ENCODE results near the gene TRAPPC3. TPM values are rescaled to one million over a fixed set of nuclear protein-coding genes. Genes with fewer than 3 reads are reported as not detected.

TRAPPC3 gene
- total and polyA plus RNA-seq, 4 donors = 37.3 to 83.9 (median 61.3) TPM

DNA sequence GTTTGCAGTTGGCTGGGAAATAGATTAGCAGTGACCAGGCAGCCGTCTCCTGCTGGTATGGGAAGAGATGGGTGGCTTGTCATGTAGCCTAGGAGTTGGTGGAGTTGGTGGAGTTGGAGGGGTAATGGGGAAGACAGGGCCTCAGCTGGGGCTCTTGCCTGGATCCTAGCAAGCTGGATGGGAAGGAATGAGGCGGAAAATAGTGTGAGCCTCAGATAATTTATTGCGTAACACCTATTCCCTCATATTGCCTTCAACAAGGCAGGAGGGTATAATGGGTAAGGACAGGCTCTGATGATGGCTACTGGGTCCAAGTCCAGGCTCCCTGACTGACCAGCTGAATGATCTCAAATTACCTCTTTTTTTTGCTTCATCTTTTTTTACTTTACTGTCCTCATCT is 19.2 kb upstream of the TRAPPC3 start:
- no peak for ATAC-seq (ENCODE audit: insufficient read depth, low FRiP score)
- Histone ChIP-seq H3K27ac (ENCODE audit: low read depth in 1 of 2, low read length in 1 of 2) (no peak overlapping the region), H3K9ac (ENCODE audit: insufficient read depth in 1 of 2, low read length in 2 of 2) (no peak overlapping the region), H3K4me3 (no peak overlapping the region), H3K9me3 (ENCODE audit: control insufficient read depth in 4 of 4, insufficient read depth in 3 of 4, low read length in 3 of 4) (peaks cover 0 to 2% (median 0%) of the 10 kb centered on the region in 4 donors), H3K4me1 (ENCODE audit: control insufficient read depth in 5 of 5, insufficient read depth in 5 of 5, low read length in 5 of 5) (peaks cover 0 to 12% (median 5%) of the 10 kb centered on the region in 5 donors), H3K36me3 (ENCODE audit: control insufficient read depth in 4 of 4, insufficient read depth in 4 of 4, low read length in 4 of 4) (peaks cover 11 to 34% (median 28%) of the 10 kb centered on the region in 4 donors), H3K27me3 (ENCODE audit: control insufficient read depth in 3 of 3, insufficient read depth in 3 of 3, low read length in 2 of 3) (no peaks in the 10 kb centered on the region)
- peak in 1 of 3 donors; percentile 19 for DNase-seq
- 83 to 89% methylated on average over 3 of the region's 3 CpGs for WGBS, 2 donors
- TF ChIP-seq, protein P1, sequence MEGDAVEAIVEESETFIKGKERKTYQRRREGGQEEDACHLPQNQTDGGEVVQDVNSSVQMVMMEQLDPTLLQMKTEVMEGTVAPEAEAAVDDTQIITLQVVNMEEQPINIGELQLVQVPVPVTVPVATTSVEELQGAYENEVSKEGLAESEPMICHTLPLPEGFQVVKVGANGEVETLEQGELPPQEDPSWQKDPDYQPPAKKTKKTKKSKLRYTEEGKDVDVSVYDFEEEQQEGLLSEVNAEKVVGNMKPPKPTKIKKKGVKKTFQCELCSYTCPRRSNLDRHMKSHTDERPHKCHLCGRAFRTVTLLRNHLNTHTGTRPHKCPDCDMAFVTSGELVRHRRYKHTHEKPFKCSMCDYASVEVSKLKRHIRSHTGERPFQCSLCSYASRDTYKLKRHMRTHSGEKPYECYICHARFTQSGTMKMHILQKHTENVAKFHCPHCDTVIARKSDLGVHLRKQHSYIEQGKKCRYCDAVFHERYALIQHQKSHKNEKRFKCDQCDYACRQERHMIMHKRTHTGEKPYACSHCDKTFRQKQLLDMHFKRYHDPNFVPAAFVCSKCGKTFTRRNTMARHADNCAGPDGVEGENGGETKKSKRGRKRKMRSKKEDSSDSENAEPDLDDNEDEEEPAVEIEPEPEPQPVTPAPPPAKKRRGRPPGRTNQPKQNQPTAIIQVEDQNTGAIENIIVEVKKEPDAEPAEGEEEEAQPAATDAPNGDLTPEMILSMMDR (IDR thresholded peaks at IDR 0.05; ENCODE audit: control extremely low read depth, extremely low read depth) = no peak

DNA sequence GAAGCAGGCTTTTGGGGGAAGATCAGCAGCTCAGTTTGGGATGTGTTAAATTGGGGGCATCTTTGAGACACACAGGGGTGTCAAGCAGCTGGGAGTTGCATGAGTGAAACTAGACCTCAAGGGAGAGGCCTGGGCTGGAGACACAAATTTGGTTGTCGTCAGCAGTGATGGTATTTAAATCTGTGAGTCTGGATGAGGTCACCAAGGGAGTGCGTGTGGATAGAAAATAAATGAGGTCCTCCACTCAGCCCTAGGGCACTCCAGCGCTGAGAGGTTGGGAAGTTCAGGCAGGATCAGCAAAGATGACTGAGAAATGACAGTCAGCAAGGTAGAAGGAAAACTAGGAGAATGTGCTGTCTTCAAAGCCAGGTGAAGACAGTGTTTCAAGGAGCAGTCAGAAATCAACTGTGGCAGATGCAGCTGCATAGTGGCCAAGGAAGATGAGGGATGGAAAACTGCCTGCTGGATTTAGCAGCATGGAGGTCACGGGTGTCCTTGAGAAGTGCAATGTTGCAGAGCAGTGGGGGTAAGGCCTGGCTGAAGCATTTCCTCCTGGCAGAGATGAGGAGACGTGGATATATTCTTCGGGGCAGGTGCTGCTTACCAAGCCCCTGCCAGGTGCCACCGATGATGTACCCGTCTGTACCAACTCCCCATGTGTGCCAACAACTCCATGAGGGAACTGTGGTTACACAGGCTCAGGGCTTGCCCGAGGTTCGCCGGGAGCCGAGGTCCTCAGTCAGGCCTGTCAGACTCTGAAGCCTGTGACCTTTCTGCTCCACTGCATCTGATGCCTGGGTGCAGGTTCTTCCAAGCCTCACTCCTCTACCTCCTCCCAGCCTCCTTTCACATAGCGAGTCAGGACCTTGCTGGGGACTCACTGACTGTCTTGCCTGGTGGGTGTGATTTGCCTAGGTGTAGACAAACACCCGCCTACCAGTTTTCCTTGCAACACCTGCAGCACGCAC is 17.9 kb upstream of the TRAPPC3 start:
- 85 to 92% methylated on average over 15 of the region's 15 CpGs for WGBS, 2 donors
- Histone ChIP-seq H3K9ac (ENCODE audit: insufficient read depth in 1 of 2, low read length in 2 of 2) (no peak overlapping the region), H3K27ac (ENCODE audit: low read depth in 1 of 2, low read length in 1 of 2) (peak overlapping the region; percentile 10 to 83), H3K4me1 (ENCODE audit: control insufficient read depth in 5 of 5, insufficient read depth in 5 of 5, low read length in 5 of 5) (peaks cover 0 to 18% (median 11%) of the 10 kb centered on the region in 5 donors), H3K4me3 (no peak overlapping the region), H3K27me3 (ENCODE audit: control insufficient read depth in 3 of 3, insufficient read depth in 3 of 3, low read length in 2 of 3) (no peaks in the 10 kb centered on the region), H3K9me3 (ENCODE audit: control insufficient read depth in 4 of 4, insufficient read depth in 3 of 4, low read length in 3 of 4) (peaks cover 0 to 2% (median 0%) of the 10 kb centered on the region in 4 donors), H3K36me3 (ENCODE audit: control insufficient read depth in 4 of 4, insufficient read depth in 4 of 4, low read length in 4 of 4) (peaks cover 3 to 21% (median 16%) of the 10 kb centered on the region in 4 donors)
- DNase-seq = no peak
- ATAC-seq (ENCODE audit: insufficient read depth, low FRiP score) = no peak
- TF ChIP-seq, protein P1 (IDR thresholded peaks at IDR 0.05; ENCODE audit: control extremely low read depth, extremely low read depth) = no peak

DNA sequence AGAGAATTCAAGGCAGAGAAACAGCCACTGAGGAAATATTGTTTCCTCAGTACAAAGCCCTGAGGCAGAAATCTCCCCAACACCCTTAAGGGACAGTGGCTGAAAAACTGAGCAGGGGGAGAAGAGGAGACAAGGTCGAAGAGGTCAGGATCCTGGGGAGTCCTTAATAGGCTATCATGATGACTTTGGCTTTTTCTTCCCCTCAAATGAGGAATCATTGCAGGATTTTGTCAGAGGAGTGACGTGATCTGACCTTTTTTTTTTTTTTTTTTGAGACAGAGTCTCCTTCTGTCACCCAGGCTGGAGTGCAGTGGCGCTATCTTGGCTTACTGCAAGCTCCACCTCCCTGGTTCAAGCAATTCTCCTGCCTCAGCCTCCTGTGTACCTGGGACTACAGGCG is 16.9 kb upstream of the TRAPPC3 start:
- Histone ChIP-seq H3K4me3 (no peak overlapping the region), H3K9ac (ENCODE audit: insufficient read depth in 1 of 2, low read length in 2 of 2) (no peak overlapping the region), H3K9me3 (ENCODE audit: control insufficient read depth in 4 of 4, insufficient read depth in 3 of 4, low read length in 3 of 4) (peaks cover 0 to 2% (median 0%) of the 10 kb centered on the region in 4 donors), H3K36me3 (ENCODE audit: control insufficient read depth in 4 of 4, insufficient read depth in 4 of 4, low read length in 4 of 4) (peaks cover 0 to 13% (median 8%) of the 10 kb centered on the region in 4 donors), H3K27ac (ENCODE audit: low read depth in 1 of 2, low read length in 1 of 2) (peak overlapping the region; percentile 24 to 83), H3K27me3 (ENCODE audit: control insufficient read depth in 3 of 3, insufficient read depth in 3 of 3, low read length in 2 of 3) (no peaks in the 10 kb centered on the region), H3K4me1 (ENCODE audit: control insufficient read depth in 5 of 5, insufficient read depth in 5 of 5, low read length in 5 of 5) (peaks cover 8 to 29% (median 17%) of the 10 kb centered on the region in 5 donors)
- DNase-seq (no peak), ATAC-seq (ENCODE audit: insufficient read depth, low FRiP score) (no peak)
- WGBS, 2 donors = 69 to 72% methylated on average over 4 of the region's 4 CpGs
- TF ChIP-seq, protein P1 (IDR thresholded peaks at IDR 0.05; ENCODE audit: control extremely low read depth, extremely low read depth) = no peak

All from lung (tissue), 12 donors.